Measurements from ENCODE around the gene RNF144A. TPM values are rescaled to one million over a fixed set of nuclear protein-coding genes. Genes with fewer than 3 reads are reported as not detected.

The RNF144A gene
- total RNA-seq, 1 donor: 4.3 TPM

DNA sequence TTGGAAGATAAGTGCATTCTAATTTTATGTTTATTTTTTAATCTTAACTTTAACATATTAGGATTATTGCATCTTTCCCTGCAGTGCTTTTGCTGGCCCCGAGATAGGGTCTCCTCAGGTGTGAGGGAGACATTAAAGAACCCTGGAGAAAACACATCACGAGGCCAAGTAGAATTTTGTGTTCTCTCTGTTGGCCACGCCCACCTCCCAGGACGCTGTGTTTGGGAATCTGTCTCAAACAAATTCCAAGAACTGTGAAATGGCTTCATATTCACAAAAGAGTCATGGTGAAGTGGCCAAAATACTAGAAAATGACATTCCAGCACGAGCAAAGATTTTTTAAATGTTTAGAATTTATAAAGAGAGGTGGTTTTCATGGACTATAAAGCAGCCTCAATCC lies 27.3 kb downstream of the RNF144A start:
- DNase-seq (ENCODE audit: low read depth): no peak
- TF ChIP-seq, protein P1, sequence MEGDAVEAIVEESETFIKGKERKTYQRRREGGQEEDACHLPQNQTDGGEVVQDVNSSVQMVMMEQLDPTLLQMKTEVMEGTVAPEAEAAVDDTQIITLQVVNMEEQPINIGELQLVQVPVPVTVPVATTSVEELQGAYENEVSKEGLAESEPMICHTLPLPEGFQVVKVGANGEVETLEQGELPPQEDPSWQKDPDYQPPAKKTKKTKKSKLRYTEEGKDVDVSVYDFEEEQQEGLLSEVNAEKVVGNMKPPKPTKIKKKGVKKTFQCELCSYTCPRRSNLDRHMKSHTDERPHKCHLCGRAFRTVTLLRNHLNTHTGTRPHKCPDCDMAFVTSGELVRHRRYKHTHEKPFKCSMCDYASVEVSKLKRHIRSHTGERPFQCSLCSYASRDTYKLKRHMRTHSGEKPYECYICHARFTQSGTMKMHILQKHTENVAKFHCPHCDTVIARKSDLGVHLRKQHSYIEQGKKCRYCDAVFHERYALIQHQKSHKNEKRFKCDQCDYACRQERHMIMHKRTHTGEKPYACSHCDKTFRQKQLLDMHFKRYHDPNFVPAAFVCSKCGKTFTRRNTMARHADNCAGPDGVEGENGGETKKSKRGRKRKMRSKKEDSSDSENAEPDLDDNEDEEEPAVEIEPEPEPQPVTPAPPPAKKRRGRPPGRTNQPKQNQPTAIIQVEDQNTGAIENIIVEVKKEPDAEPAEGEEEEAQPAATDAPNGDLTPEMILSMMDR (IDR thresholded peaks at IDR 0.05; ENCODE audit: insufficient read depth, low read depth, low read length): no peak
- H3K4me3 ChIP-seq (ENCODE audit: low read depth, low read length): no peak overlapping the region

DNA sequence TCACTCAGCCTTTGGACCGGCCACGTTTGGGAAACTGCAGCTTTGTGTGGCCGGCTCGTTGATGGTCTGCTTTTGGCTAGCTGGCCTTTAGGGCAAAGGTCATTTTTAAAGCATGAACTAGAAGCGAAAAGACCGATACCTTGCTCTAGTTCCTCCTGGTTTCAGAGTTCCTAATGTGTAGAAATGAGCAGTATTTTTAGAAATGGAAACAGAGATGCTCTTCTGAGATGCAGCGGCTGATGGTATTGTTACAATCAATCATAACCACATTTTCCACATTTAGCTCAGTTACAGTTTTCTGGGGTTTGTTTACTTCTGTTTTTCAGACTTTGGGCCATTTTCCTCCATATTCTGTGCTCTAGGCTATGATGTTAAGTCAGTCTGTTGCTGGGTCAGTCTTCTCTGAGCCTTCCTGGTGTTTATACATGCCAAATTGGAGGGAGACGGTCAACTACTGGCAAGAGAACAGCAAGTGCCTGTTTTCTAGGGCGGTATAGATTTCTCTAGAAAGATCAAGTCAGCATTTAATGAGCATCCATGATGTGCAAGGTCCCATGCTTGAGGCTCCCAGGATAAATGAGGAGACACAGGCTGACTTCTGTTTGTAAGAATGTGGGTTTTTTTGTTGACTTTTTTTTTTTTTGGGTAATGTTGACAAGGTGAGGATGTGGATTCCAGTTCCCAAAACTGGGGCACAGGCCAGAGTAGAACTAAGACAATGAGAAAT lies 28.0 kb downstream of the RNF144A start:
- TF ChIP-seq, protein P1 (IDR thresholded peaks at IDR 0.05; ENCODE audit: insufficient read depth, low read depth, low read length): no peak
- no peak for DNase-seq (ENCODE audit: low read depth)
- no peak overlapping the region for H3K4me3 ChIP-seq (ENCODE audit: low read depth, low read length)

DNA sequence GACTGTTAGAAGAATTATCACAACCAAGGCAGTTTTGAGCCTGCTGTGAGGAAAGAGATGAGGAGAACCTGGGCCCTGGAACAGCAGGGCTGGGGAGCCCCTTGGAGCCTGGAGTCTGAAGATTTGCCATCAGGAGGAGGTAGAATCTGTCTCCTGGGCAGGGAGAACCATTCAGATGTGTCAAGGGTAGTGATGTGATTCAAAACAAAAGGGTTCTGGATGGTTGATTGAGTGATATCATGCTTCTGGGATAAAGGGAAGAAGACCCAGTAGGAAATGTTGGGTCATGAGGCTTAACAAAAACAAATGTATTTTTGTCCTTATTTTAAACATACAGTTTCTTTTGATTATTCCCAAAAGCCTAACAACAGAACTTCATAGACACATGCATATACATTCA lies 28.6 kb downstream of the RNF144A start:
- TF ChIP-seq, protein P1 (IDR thresholded peaks at IDR 0.05; ENCODE audit: insufficient read depth, low read depth, low read length): no peak
- no peak for DNase-seq (ENCODE audit: low read depth)
- H3K4me3 ChIP-seq (ENCODE audit: low read depth, low read length): no peak overlapping the region

DNA sequence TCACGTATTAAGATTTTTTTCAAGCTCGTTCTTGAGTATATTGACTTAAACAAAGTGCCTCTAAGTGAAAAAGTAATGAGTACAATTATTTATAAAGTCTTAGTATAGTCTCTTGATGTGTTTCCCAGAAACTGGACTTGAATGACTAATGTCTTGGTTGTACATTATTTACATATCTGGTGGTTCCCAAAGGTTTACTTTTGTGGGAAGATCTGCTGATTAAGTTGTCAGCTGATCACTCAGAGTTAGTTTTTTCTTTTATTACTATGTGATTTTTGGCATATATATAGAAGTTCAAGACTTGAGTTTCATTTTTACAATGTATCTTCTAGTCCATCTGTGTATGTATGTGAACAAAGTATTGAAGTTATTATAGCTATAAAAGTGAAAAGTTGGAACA lies 29.5 kb downstream of the RNF144A start:
- DNase-seq (ENCODE audit: low read depth): peak; percentile 87
- H3K4me3 ChIP-seq (ENCODE audit: low read depth, low read length): no peak overlapping the region
- TF ChIP-seq, protein P1 (IDR thresholded peaks at IDR 0.05; ENCODE audit: insufficient read depth, low read depth, low read length): no peak

DNA sequence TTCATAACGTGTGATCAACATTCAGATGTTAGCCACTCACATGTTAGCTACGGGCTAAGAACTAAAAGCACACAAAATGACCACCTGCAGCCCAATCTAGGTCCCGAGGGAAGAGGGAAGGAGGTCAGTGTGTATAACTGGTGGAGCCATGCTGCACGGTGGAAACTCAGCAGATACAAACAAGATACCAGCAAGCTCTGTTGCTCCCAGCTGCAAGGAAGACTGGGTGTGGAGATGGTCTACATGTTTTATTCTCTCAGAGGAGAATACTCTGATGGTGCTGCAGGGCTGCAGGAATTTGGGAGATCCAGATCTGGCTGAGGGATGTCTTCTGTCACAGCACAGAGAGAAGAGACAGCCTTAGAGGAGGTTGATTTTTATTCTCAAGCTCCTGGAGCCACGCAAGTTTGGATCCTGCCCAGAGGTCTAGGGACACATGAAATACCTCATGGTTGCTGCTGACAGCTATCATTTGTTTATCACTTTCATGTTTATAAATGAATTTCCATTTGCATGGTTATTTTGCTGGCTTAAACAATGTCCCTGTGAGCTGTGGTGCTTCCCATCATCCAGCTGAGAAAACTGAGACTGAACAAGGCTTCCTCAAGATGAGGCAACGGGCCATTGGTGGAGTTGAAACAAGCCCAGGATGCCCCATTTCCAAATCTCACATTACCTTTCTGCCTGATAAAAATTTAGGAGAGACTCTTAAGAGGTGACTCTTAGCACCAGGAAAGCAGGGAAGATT lies 30.9 kb downstream of the RNF144A start:
- TF ChIP-seq, protein P1 (IDR thresholded peaks at IDR 0.05; ENCODE audit: insufficient read depth, low read depth, low read length): no peak
- H3K4me3 ChIP-seq (ENCODE audit: low read depth, low read length): no peak overlapping the region
- DNase-seq (ENCODE audit: low read depth): peak; percentile 33

DNA sequence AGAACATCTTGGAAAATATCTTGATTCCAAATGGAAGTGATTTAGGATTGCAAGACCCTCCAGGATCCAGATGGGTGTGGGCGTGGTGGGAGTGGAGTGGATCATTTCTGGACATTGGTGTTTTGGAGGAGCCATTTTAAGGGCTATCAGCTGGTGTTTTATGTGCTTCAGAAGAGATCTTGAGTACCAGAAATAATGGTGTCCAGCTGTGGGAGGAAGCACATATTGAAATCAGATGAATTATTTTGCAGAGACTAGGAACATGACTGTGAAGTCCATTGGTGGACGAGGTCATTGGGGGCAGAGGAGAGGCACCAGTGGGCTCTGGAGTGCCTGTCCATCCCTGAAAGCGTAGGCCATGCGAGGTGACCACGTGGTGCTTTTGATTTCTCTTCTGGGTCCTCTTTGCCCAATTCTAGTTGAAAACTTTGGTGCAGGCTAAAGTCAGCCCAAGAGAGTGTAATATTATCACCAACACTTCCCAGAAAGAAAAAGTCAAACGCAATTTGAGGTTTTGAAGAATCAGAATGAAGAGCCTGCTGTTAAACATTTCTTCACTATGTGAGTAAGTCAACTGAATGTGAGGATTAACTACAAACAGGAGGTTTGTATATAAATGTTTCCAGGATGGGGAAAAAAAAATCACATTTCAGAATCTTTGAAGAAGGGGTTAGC lies 31.6 kb downstream of the RNF144A start:
- H3K4me3 ChIP-seq (ENCODE audit: low read depth, low read length): no peak overlapping the region
- DNase-seq (ENCODE audit: low read depth): no peak
- TF ChIP-seq, protein P1 (IDR thresholded peaks at IDR 0.05; ENCODE audit: insufficient read depth, low read depth, low read length): no peak

Data from fibroblast of villous mesenchyme (primary cell).